Measurements from ENCODE around the gene BCAS4.

DNA sequence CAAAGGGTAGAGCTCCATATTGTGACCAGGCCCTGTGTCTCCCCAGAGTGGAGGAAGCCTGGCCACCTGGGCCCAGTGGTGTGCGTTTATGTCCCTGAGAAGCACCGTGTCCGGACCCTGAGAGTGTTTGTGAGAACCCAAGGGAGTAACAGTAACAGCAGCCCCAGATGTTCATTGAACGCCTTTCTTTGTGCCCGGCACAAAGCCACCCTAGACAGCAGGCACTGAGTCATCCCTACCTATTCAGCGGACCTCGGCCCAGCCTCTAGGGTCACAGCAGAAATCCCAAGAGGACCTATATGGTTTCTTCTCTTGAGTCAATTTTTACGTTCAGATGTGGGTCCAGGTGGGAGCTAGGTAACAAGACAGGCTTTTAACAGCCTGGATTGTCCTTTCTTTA is 24.5 kb downstream of the BCAS4 start:
- TF ChIP-seq, protein P1, sequence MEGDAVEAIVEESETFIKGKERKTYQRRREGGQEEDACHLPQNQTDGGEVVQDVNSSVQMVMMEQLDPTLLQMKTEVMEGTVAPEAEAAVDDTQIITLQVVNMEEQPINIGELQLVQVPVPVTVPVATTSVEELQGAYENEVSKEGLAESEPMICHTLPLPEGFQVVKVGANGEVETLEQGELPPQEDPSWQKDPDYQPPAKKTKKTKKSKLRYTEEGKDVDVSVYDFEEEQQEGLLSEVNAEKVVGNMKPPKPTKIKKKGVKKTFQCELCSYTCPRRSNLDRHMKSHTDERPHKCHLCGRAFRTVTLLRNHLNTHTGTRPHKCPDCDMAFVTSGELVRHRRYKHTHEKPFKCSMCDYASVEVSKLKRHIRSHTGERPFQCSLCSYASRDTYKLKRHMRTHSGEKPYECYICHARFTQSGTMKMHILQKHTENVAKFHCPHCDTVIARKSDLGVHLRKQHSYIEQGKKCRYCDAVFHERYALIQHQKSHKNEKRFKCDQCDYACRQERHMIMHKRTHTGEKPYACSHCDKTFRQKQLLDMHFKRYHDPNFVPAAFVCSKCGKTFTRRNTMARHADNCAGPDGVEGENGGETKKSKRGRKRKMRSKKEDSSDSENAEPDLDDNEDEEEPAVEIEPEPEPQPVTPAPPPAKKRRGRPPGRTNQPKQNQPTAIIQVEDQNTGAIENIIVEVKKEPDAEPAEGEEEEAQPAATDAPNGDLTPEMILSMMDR (IDR thresholded peaks at IDR 0.05): no peak
- no peak for TF ChIP-seq POLR2A (IDR thresholded peaks at IDR 0.05)
